ENCODE measurements around the gene FAM3A.
"Not testable (repeated sequence)": the region's sequence is repeated elsewhere in the genome, so short reads cannot be mapped to it uniquely, and the experiment has no call there.

- not testable (repeated sequence) for TF ChIP-seq ZBED1 (IDR thresholded peaks at IDR 0.05; ENCODE audit: borderline replicate concordance); POU2F2 (IDR thresholded peaks at IDR 0.05; ENCODE audit: borderline replicate concordance, low read depth, low read length); MAX (IDR thresholded peaks at IDR 0.05; ENCODE audit: low read depth, low read length); STAT1 (conservative IDR thresholded peaks at IDR 0.05); BACH1 (IDR thresholded peaks at IDR 0.05; ENCODE audit: borderline replicate concordance); MXI1 (IDR thresholded peaks at IDR 0.05; ENCODE audit: low read depth, low read length); POLR2A (IDR thresholded peaks at IDR 0.05; ENCODE audit: low read depth, low read length); YY1 (IDR thresholded peaks at IDR 0.05; ENCODE audit: low read depth, low read length); SMARCA5 (IDR thresholded peaks at IDR 0.05); EZH2 (IDR thresholded peaks at IDR 0.05; ENCODE audit: borderline replicate concordance, control insufficient read depth, low read depth, low read length); RAD21 (IDR thresholded peaks at IDR 0.05; ENCODE audit: insufficient read depth, low read depth, low read length); CTCF (IDR thresholded peaks at IDR 0.05 in 2 of 3, conservative IDR thresholded peaks at IDR 0.05 in 1 of 3; ENCODE audit: control insufficient read depth in 2 of 3, extremely low read depth in 1 of 3, insufficient read depth in 1 of 3, low read depth in 3 of 3, low read length in 3 of 3)
- TF ChIP-seq, protein P1, sequence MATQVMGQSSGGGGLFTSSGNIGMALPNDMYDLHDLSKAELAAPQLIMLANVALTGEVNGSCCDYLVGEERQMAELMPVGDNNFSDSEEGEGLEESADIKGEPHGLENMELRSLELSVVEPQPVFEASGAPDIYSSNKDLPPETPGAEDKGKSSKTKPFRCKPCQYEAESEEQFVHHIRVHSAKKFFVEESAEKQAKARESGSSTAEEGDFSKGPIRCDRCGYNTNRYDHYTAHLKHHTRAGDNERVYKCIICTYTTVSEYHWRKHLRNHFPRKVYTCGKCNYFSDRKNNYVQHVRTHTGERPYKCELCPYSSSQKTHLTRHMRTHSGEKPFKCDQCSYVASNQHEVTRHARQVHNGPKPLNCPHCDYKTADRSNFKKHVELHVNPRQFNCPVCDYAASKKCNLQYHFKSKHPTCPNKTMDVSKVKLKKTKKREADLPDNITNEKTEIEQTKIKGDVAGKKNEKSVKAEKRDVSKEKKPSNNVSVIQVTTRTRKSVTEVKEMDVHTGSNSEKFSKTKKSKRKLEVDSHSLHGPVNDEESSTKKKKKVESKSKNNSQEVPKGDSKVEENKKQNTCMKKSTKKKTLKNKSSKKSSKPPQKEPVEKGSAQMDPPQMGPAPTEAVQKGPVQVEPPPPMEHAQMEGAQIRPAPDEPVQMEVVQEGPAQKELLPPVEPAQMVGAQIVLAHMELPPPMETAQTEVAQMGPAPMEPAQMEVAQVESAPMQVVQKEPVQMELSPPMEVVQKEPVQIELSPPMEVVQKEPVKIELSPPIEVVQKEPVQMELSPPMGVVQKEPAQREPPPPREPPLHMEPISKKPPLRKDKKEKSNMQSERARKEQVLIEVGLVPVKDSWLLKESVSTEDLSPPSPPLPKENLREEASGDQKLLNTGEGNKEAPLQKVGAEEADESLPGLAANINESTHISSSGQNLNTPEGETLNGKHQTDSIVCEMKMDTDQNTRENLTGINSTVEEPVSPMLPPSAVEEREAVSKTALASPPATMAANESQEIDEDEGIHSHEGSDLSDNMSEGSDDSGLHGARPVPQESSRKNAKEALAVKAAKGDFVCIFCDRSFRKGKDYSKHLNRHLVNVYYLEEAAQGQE (IDR thresholded peaks at IDR 0.05; ENCODE audit: low read depth, low read length): not testable (repeated sequence)
Observed at GRCh38 chrX:154560326-154560725, 44.3 kb upstream of the FAM3A start.
